Lung microvascular endothelial cell (primary cell): ENCODE measurements around the gene LIG1. TPM values are rescaled to one million over a fixed set of nuclear protein-coding genes. Genes with fewer than 3 reads are reported as not detected.

Experiments used
- DNase-seq, 2 donors: peaks; one replicate each; pipeline versions ENCODE4 v3.0.0 to v3.0.0-alpha.2; 2010; ENCODE audit warnings: low read depth in 2 of 2
- total RNA-seq: library from RNA; depleted of rRNA; stranded (reverse); fragments of >200 nt; gene quantifications from 2 replicates; pipeline ENCODE4 v1.2.1, GENCODE V29; 2014

Gene LIG1
- total RNA-seq, 1 donor from 2014 or later, result 9.1 TPM

DNA sequence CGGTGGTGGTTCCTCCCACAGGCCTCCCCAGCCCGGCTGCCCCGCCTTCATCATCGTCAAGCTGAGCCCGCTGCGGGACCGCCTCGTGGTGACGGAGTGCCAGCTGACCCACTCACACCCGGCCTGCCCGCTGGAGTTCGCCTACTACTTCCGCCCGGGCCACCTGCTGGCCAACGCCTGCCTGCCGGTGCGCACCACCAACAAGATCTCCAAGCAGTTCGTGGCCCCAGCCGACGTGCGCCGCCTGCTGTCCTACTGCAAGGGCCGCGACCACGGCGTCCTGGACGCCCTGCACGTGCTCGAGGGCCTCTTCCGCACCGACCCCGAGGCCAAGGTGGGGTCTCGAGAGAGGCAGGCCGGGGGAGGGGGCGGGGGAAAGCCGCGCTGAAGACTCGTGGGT is 12.3 kb upstream of the LIG1 start:
- no peak for DNase-seq

DNA sequence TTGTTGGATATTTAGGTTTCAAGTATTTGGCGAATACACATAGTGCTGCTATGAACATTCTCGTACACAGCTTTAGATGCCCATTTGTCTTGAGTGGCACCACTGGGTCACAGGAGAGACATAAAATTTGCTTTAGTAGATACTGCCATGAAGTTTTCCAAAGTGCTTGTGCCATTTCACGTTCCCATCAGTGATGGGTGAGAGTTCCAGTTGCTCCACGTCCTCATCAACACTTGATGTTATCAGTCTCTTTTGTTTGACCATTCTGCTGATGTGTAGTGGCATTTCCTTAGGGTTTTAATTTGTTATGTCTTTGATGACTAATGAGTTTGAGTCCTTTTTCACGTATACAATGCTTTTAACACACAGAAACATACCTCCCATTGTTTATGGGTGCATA is 11.4 kb upstream of the LIG1 start:
- DNase-seq, result no peak

DNA sequence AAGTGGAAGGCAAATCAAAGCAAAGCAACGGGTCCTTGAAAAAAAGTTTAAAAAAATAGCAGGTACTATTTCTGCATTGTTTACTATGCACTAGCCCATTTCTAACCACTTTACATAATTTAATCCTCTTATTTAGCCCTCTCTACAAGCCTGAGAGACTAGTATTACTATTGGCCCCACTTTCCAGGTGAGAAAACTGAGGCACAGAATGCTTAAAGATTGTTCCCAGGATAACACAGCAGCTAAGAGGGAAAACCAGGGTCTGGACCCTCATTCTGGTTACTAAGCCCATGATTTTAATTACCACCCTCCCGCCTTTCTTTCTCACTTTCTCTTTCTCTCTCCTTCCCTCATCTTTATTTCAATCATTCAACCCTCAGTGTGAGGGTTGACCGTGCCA is 6.1 kb upstream of the LIG1 start:
- no peak for DNase-seq

DNA sequence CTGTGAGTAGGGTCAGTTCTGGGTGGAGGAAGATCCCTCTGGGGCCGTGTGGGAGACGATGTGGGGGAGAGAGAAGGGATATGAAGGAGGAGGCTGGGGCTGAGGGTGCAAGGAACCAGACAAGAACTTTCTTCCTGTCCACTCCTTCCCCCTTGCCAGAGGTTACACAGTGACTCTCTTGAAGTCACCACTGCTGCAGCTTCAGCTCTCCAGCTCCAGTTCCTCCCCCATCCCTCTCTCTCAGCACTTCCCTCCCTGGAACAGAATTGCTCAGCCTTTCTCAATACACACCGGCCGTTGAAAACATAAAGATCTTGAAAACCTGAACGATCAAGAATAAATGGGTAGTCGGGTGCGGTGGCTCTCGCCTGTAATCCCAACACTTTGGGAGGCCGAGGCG is 5.4 kb upstream of the LIG1 start:
- DNase-seq, result no peak

DNA sequence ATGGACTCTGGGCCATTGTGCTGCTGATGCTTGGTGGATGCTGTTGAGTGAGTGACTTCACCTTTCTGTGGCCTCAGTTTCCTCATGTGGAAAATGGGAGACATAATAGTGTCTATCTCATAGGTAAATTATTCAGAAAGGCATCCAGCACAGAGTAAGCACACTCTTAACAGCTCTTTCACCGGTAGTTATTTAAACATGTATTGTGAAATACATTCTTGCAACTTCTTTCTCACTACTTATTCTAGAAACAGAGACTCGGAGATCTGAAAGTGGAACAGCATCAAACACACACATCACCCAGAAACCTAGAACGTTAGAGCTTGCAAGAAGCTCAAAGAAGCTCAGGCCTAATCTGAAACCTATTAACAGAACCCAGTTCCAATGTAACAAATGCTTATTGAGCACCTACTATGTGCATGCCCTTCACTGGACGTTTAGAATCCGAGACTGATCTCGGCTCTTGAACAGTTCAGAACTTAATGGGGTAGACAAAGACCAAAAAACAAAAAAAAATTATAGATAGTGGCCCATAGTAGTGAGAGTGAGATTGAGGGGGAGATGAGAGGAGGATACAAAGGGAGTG is 4.4 kb upstream of the LIG1 start:
- DNase-seq, result no peak

DNA sequence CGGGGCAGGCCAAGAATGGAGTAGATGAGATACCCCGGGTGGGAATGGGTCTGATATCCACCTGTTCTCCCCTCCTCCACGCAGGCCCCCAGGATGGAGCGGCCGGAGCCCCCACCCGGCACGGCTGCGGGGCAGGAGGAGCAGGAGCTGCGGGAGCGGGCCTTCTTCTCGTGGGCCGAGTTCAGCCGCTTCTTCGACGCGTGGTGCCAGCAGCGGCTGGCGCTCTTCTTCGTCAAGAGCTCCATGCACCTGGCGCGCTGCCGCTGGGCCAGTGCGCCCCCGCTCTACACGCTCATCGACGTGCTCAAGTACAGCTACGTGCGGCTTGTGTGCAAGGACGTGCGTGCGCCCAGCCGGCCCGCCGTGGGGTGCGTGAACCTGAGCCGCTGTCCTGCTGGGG is 1.6 kb upstream of the LIG1 start:
- DNase-seq, result no peak

DNA sequence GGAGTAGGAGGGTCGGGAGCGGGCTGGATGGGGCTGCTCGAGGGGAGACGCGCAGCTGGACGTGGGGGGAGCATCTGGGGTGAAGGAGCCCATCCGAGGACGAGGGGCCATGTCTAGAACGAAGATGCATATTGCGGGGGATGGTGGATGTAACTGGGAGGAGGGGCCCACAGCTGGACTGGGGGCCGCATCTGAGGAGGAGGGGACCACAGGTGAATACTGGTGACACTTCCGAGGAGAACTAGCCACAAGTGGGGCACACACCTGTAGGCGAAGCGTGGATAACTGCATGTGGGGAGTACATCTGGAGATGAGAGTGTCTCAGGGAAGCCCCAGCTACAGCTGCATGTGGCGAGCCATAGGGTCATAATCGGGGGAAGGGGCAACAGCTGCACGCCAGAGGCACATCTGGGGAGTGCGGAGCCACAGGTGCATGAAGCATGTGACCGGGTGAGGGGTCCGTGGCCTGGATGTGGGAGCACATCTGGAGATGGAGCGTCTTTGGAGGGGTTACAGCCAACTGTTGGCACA is 738 bp upstream of the LIG1 start:
- no peak for DNase-seq

DNA sequence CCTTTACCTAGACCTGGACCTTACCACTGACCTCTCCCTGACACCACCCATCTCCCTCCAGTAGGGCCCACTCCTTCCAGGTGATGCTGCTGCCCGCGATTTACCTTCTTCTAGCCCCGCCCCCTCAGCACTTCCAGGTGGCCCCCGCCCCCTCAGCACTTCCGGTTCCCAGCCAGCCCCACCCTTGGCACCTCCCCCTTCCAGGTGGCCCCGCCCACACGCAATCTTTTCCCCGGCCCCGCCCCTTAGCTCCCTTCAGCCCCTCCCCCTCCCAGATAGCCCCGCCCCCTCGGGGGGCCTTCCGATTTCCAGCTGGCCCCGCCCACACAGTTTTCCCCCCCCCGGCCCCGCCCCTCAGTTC is 586 bp downstream of the LIG1 start:
- DNase-seq, result peak; percentile 68 to 82

DNA sequence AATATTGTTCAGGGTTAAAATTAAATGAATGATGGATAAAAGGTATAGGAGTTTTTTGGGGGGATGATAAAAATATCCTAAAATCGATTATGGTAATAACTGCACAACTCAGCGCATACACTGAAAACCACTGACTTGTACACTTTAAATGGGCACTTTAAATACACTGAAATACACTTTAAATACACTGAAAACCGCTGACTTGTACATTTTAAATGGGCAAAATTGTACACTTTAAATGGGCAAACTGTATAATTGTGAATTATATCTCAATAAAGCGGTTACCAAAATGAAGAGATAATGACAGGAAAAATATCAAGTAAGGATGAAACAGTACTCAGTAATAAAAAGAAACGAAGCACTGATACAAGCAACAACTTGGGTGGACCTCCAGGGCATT is 1.5 kb downstream of the LIG1 start:
- no peak for DNase-seq

DNA sequence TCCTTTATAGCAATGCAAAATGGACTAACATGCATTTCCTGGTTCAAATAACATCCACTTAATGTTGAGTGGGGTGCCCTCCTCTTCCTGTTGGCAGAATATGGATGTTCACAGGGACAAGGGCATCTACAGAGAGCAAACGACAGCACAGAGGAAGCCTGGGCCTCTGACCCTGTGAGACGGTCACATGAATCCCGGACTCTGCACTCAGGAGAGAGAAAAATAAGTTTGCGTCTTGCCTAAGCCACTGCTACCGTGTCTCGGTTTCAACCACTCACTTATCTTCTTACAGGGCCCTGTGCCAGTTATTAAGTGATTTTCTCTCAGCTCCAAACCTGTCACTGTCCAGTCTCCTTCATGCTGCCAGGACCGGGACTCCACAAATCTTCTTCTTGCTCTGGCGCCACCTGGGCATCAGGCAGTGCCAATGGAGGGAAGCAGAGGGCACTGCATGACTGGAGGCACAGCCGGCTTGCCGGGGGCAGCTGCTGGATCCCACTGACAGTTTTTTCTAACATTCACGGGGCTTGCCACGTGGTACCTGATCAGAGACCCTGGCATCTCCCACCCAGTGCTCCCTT is 11.8 kb downstream of the LIG1 start:
- DNase-seq, result peak in 1 of 2 donors; percentile 22

DNA sequence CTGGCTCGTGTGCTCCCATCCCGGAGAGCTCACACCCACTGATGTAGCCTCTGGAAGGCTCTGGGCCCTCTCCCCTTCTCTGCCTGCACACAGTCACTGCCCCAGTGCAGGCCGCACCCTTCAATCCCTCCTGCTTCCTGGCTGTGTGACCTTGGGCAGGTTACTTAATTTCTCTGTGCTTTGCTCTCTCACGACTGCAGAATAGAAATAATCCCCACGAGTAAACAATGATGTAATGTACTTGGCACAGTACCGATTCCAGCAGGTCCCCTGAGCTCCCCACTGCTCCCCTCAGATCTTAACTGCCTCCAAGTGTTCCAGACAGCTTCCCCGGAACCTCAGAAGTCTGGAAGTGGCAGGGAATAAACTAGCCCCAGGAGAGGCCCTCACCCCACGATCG is 16.1 kb downstream of the LIG1 start:
- DNase-seq, result peak; percentile 50 to 64

DNA sequence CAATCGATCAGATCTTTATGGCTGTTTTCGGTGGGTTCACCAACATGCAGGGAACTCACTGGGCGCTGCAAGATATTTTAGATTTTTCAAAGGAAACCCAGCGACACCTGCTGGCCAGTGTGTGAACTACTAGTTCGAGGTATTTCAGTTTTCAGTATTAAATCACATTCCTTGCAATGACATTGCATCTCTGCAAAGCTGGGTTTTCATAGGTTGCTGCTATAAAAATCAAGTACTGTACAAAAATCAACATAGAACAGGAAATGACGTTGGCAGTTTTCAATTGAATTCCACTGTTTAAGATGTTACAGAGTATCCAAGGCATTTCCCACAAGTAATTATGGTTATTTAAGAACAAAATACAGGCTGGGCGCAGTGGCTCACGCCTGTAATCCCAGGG is 17.6 kb downstream of the LIG1 start:
- DNase-seq, result peak; percentile 90 to 98

DNA sequence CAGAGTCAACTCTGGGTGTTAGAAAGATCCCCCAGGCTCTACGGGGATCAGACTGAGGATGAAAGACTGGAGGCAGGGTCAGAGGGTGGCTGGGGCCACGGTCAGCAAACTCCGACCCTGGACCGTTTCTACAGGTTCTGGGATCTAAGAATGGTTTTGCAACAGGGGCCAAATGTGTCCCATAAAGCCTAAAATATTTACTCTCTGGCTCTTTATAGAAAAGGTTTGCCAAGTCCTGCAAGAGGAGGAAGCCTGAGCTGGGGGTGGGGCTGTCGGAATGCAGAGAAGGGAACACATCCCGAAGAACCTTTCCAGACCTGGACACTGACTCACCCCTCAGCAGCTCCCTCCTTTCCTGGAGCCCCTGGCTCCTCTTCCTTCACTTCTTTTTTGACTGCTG is 20.7 kb downstream of the LIG1 start:
- DNase-seq, result no peak

DNA sequence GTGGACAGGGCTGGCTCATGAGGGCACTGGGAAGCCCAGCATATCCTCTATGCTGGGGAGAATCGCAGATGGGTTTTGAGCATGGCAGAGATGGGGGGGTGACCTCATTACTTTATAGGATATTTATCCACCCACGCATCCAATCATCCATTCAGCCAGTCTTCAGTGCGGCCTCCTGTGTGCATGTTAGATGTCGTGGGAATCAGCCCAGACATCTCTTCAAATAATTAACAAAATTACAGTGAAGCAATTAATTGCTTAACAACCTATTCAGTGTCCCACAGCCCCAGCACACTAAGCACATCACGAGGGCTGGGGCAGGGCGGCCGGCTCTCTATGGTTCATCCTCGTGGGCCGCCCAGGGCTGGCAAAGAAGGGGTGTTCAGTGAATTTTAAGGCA is 21.6 kb downstream of the LIG1 start:
- no peak for DNase-seq

DNA sequence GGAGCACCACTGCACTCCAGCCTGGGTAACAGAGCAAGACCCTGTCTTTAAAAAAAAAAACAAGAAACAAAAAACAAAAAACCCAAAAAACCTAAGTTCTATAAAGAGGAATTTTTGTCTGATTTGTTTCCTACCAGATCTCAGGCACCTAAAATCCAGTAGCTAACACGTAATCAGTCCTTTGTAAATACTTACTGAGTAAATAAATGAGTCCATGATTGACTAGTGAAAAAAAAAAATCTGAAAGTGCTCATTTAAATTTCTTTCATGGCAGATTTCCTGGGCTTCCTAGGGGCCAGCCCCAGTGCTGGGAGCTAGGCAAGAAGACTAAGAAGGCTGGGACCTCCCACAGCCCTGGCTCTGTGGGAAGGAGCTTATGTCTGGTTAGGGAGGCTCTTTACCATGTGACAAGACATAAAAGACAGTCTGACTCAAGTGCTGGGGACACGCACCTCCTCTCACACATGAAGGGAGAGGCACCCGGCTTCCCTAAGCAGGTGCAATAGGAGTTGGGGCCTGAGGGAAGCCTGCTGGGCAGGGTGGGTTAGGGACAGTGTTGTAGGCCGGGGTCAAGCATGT is 22.5 kb downstream of the LIG1 start:
- no peak for DNase-seq

DNA sequence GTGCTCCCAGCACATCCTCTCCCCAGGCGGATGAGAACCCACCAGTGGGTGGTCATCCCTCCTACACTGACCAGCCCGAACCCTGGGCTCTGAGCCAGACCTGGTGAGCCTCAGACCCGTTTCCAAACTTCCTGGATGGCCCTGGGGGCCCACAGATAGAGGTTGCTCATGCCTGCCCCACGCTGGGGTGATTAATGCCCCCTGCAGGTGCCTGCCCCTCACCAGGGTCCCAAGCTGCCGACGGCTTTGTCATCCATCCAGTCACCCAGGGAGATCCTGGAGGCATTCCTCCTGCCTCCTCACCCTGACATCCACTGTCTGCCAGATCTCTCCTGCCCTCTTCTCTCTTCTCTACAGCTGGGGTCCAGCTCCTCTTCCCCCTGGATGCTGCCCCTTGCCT is 31.1 kb downstream of the LIG1 start:
- DNase-seq, result no peak

DNA sequence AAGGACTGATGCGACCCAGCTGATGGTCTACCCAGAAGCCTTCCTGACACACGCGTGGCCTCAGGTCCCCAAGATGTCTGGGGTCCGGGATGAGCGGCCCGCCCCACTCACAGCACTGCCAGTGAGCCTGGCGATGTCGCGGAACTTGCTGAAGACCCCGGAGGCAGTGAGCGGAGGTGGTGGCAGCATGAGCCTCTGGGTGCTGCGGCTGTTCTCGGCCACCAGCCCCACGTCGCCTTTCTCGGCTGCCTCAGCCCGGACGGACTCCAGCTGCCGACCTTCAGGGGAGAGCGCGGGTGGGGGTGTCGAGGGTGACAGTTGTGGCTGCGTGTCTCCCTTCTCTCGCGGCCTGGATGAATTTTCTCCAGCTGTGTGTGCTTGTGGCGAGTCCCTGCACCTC is 32.7 kb downstream of the LIG1 start:
- no peak for DNase-seq

DNA sequence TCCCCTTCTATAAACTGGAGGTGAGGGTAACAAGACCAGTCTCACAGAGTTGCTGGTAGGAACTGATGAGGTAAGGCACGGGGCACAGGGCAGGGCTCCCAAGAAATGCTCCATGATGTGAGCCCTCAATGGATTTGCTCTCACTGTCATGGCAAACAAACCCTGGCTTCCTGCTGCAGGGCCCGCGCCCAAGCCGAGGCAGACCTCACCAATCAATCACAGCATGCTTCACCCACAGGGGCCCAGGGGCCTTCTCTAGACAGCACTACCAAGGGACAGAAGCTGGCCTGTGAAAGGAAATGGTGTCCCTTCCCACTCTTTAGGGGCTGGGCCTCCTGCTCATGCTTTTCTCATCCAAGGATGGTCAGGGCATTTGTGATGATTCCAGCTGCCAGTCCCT is 33.6 kb downstream of the LIG1 start:
- no peak for DNase-seq

DNA sequence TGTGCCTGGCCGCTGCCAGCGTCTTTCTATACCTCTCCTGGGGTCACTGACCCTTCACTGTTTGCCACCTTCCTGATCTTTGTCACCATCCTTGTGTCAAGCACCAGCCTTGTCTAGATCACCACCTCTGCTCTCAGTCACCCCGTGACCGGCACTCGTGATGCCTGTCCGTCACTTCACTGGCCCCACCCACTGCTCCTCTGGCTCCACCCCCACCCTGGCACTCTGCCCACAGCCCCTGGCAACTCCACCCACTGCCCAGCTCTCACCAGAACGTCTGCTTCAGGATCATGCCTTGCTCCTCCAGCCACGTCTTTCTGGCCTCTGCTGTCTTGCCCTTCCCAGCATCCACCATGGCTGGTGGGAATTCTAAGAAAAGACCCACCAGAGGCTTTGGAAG is 34.7 kb downstream of the LIG1 start:
- peak; percentile 20 to 50 for DNase-seq

DNA sequence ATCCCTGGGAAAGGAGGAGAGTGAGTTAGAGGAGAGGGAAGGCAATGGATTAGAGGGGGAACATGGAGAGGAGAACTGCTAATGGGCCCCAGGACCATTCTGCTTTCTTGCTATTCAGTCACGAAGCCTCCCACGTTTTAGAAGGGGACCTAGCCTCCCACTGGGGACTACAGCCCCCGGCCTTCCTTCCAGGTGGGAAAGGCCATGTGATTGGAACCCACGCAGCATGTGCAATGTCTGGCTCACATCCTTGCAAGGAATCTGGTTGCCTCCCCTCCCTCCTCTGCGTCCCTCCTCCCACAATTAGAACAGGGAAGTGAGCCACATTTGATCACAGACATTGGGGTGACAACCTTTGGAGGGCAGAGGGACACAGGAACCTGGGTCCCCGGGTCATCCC is 37.0 kb downstream of the LIG1 start:
- no peak for DNase-seq

DNA sequence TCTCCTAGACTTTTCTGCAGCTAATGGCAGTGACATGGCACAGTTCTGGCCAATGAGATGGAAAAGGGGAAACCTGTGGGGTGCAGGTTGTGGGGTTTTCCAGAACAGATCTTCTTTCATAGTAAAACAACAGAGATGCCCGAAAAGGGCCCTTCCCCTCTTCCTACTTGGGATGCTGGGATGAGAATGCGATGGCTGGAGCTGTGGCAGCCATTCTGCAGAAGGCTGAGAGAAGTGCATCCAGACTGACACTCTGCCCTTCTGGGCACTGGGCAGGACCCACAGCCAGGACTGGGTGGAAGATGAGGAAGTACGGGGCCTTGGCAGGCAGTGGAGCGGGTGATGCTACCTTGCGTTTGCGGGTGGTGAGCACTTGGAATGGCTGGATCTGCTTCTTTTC is 42.6 kb downstream of the LIG1 start:
- DNase-seq, result no peak

DNA sequence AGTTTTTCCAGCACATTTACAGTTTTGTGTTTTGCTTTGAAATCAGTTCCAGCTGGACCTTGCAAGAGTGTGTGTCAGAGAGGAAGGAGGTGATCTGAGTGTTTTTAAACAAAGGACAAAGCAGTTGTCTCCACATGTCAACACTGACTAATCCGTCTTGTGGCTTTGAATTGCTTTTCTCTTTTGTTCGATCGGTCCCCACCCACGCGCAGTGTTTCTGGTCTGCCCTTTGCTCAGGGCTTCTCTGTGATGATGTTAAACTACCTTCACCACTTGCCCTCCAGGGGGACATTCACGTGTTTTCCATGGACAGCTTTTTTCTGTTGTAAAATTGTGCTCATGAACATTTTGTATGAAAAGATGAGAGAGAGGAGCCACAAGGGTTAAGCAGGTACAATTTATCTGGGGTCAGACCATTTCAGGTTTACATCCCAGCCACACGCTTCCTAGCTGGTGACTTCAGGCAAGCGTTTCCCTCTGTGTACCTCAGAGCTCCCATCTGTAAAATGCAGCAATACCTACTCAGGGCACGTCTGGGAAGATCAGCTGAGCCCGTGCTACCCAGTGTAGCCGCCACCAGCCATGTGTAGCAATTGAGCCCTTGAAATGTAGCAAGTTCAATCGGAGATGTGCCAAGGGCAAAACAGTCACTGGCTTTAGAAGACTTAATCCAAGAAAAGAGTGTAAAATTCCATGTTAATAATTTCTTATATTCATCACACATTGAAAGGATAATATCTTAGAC is 46.1 kb downstream of the LIG1 start:
- DNase-seq, result peak; percentile 75 to 96

DNA sequence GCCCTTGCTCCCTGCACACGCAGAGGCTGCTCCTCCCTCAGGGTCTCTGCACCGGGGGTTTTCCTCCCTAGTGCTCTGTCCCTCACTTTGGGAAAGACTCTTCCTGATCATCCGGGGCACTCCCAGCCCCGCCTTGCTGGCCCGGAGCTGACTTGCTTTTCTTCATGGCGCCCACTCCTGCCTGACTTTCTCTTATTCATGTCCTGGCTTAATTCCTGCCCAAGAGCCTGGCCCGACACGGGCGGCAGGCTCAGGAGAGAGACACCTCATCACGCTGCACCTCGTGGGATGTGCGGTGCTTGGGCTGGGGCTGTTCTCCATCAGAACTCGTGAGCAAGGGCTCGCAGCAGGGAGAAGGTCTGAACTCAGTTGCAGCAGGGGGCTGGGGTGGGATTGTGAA is 47.7 kb downstream of the LIG1 start:
- DNase-seq, result peak; percentile 52 to 59
